Measurements from ENCODE around the gene MTURN.

Gene MTURN

DNA sequence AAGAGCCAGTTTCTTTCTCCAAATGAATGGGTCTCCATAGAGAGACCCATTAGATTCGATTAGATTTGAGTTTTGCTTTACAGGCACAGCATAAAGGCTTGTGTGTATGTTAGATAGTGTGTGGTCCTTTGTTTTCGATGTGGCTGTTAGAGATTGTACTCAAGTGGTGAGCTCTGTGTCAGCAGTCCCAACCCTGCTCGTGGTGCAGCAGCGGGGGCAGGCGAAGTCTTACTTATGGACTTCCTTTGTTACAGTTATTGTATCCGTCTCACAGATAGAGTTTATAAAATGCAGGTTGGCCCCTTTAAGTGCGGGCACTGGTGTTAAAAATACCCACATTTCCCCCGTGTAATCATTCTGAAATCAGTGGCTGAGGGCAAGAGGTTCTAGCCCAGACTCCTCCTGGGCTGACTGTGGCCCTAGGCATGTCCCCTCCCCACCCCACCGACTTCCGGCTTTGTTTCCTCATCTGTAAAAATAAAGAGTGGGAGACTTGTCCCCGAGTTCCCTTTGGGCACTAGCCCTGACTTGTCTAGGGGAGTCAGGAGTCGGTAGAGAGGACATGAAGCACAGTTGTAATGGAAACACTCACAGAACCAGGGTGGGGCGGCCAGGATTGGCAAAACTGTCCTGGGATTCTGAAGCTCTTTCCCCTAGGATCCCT, 28.6 kb downstream of the MTURN start:
- no peaks in the 10 kb centered on the region for H3K9me2 ChIP-seq (ENCODE audit: low read depth, low read length)
- TF ChIP-seq, protein P1, sequence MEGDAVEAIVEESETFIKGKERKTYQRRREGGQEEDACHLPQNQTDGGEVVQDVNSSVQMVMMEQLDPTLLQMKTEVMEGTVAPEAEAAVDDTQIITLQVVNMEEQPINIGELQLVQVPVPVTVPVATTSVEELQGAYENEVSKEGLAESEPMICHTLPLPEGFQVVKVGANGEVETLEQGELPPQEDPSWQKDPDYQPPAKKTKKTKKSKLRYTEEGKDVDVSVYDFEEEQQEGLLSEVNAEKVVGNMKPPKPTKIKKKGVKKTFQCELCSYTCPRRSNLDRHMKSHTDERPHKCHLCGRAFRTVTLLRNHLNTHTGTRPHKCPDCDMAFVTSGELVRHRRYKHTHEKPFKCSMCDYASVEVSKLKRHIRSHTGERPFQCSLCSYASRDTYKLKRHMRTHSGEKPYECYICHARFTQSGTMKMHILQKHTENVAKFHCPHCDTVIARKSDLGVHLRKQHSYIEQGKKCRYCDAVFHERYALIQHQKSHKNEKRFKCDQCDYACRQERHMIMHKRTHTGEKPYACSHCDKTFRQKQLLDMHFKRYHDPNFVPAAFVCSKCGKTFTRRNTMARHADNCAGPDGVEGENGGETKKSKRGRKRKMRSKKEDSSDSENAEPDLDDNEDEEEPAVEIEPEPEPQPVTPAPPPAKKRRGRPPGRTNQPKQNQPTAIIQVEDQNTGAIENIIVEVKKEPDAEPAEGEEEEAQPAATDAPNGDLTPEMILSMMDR (IDR thresholded peaks at IDR 0.05; ENCODE audit: low read length): no peak
- no peak for TF ChIP-seq EZH2 (IDR thresholded peaks at IDR 0.05; ENCODE audit: borderline replicate concordance, low read length)
- H3K4me2 ChIP-seq (ENCODE audit: low read length): peak overlapping the region; percentile 65
- H3K79me2 ChIP-seq (ENCODE audit: insufficient read depth, low read length): no peaks in the 10 kb centered on the region
- H3F3A ChIP-seq (ENCODE audit: insufficient read depth, low read length): no peaks in the 10 kb centered on the region
- H3K9ac ChIP-seq (ENCODE audit: low read length): peak overlapping the region; percentile 55
- peaks cover 85% of the 10 kb centered on the region for H3K4me1 ChIP-seq (ENCODE audit: insufficient read depth, low read length, severe bottlenecking)
- no peaks in the 10 kb centered on the region for H3K27me3 ChIP-seq (ENCODE audit: insufficient read depth, low read length)
- H2AFZ ChIP-seq (ENCODE audit: low read length): peak overlapping the region; percentile 11; the same call in 1 of the 2 replicates
- no peaks in the 10 kb centered on the region for H4K20me1 ChIP-seq (ENCODE audit: insufficient read depth, low read length)
- H3K4me3 ChIP-seq (ENCODE audit: low read depth, low read length, poor library complexity, severe bottlenecking): peak overlapping the region; percentile 35
- H3K36me3 ChIP-seq (ENCODE audit: insufficient read depth, low read length): no peaks in the 10 kb centered on the region
- peak overlapping the region; percentile 88 for H3K27ac ChIP-seq (ENCODE audit: low read depth, low read length, poor library complexity, severe bottlenecking)
- no peaks in the 10 kb centered on the region for H3K9me3 ChIP-seq (ENCODE audit: low read length)

DNA sequence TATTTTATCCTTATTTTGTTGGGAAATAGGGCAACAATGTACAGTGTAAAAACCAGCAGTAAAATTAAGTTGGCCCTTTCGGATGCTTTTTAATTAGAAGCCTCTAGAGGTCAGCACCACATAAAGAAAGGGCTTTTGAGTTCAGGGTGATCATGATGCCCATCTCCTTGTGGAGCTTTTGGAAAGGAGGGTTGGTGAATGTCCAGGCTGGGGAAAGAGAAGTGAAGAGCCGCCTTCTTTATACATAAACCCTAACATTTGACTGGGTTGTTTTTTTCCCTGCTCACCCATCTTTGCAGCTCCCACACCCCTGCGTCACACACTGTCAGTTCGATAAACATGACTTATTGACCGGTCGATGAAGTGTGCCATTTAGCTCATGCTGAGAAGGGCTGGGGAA, 29.8 kb downstream of the MTURN start:
- H4K20me1 ChIP-seq (ENCODE audit: insufficient read depth, low read length): no peaks in the 10 kb centered on the region
- peak overlapping the region; percentile 65; the same call in 1 of the 2 replicates for H3K4me2 ChIP-seq (ENCODE audit: low read length)
- H3K27me3 ChIP-seq (ENCODE audit: insufficient read depth, low read length): no peaks in the 10 kb centered on the region
- no peak overlapping the region for H3K9ac ChIP-seq (ENCODE audit: low read length)
- H3F3A ChIP-seq (ENCODE audit: insufficient read depth, low read length): no peaks in the 10 kb centered on the region
- TF ChIP-seq, protein P1 (IDR thresholded peaks at IDR 0.05; ENCODE audit: low read length): peak; percentile 94
- no peak for TF ChIP-seq EZH2 (IDR thresholded peaks at IDR 0.05; ENCODE audit: borderline replicate concordance, low read length)
- H3K4me3 ChIP-seq (ENCODE audit: low read depth, low read length, poor library complexity, severe bottlenecking): no peak overlapping the region
- H3K27ac ChIP-seq (ENCODE audit: low read depth, low read length, poor library complexity, severe bottlenecking): no peak overlapping the region
- H3K9me3 ChIP-seq (ENCODE audit: low read length): no peaks in the 10 kb centered on the region
- H3K4me1 ChIP-seq (ENCODE audit: insufficient read depth, low read length, severe bottlenecking): peaks cover 73% of the 10 kb centered on the region
- no peaks in the 10 kb centered on the region for H3K9me2 ChIP-seq (ENCODE audit: low read depth, low read length)
- no peak overlapping the region for H2AFZ ChIP-seq (ENCODE audit: low read length)
- H3K79me2 ChIP-seq (ENCODE audit: insufficient read depth, low read length): no peaks in the 10 kb centered on the region
- H3K36me3 ChIP-seq (ENCODE audit: insufficient read depth, low read length): no peaks in the 10 kb centered on the region

DNA sequence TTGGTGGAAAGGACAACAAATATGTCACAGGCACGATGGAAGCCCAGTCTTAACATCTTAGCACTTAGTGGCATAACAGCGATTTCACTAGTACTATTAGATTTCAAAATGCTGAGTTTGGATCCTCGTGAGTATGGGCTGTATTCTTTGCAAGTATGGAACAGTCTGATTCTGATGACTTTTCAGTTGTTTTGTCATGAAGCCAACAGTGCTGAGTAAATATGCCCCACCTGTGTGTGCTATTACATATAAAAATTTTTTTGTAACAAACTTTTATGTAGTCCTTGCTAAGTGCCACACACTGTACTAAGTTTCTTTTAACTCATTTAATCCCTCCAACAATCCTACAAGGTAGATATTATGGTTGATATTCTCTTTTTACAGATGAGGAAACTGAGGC, 30.8 kb downstream of the MTURN start:
- H4K20me1 ChIP-seq (ENCODE audit: insufficient read depth, low read length): no peaks in the 10 kb centered on the region
- no peaks in the 10 kb centered on the region for H3F3A ChIP-seq (ENCODE audit: insufficient read depth, low read length)
- H3K36me3 ChIP-seq (ENCODE audit: insufficient read depth, low read length): no peaks in the 10 kb centered on the region
- H3K4me2 ChIP-seq (ENCODE audit: low read length): no peak overlapping the region
- H3K4me3 ChIP-seq (ENCODE audit: low read depth, low read length, poor library complexity, severe bottlenecking): no peak overlapping the region
- peaks cover 65% of the 10 kb centered on the region for H3K4me1 ChIP-seq (ENCODE audit: insufficient read depth, low read length, severe bottlenecking)
- no peaks in the 10 kb centered on the region for H3K27me3 ChIP-seq (ENCODE audit: insufficient read depth, low read length)
- H2AFZ ChIP-seq (ENCODE audit: low read length): no peak overlapping the region
- no peaks in the 10 kb centered on the region for H3K9me3 ChIP-seq (ENCODE audit: low read length)
- no peak overlapping the region; the same call in 1 of the 2 replicates for H3K9ac ChIP-seq (ENCODE audit: low read length)
- TF ChIP-seq, protein P1 (IDR thresholded peaks at IDR 0.05; ENCODE audit: low read length): no peak
- no peak for TF ChIP-seq EZH2 (IDR thresholded peaks at IDR 0.05; ENCODE audit: borderline replicate concordance, low read length)
- H3K27ac ChIP-seq (ENCODE audit: low read depth, low read length, poor library complexity, severe bottlenecking): no peak overlapping the region
- H3K79me2 ChIP-seq (ENCODE audit: insufficient read depth, low read length): no peaks in the 10 kb centered on the region
- no peaks in the 10 kb centered on the region for H3K9me2 ChIP-seq (ENCODE audit: low read depth, low read length)

Data from OCI-LY1 (cell line).